ENCODE results near the gene MID1IP1.

The MID1IP1 gene

GRCh38 chrX:38817004-38817703 is 15.9 kb downstream of the MID1IP1 start:
- DNase-seq: no peak

- no peak for DNase-seq
Measured at GRCh38 chrX:38819163-38819562, 17.9 kb downstream of the MID1IP1 start.

- DNase-seq: no peak
Measured at GRCh38 chrX:38819709-38820108, 18.4 kb downstream of the MID1IP1 start.

GRCh38 chrX:38820751-38821150 is 19.5 kb downstream of the MID1IP1 start:
- no peak for DNase-seq

GRCh38 chrX:38824176-38824575 is 22.9 kb downstream of the MID1IP1 start:
- DNase-seq: no peak

- no peak for DNase-seq
Measured at GRCh38 chrX:38831949-38832348, 30.7 kb downstream of the MID1IP1 start.

GRCh38 chrX:38837389-38837788 is 36.1 kb downstream of the MID1IP1 start:
- no peak for DNase-seq

GRCh38 chrX:38839277-38839676 is 38.0 kb downstream of the MID1IP1 start:
- DNase-seq: no peak

- no peak for DNase-seq
Measured at GRCh38 chrX:38839944-38840343, 38.7 kb downstream of the MID1IP1 start.

GRCh38 chrX:38841750-38842149 is 40.5 kb downstream of the MID1IP1 start:
- DNase-seq: no peak

GRCh38 chrX:38845426-38845825 is 44.2 kb downstream of the MID1IP1 start:
- no peak for DNase-seq

GRCh38 chrX:38847206-38847902 is 46.1 kb downstream of the MID1IP1 start:
- no peak for DNase-seq

GRCh38 chrX:38847903-38848230 is 46.6 kb downstream of the MID1IP1 start:
- DNase-seq: no peak

GRCh38 chrX:38848671-38849455 is 47.6 kb downstream of the MID1IP1 start:
- DNase-seq: no peak

GRCh38 chrX:38850807-38851544 is 49.7 kb downstream of the MID1IP1 start:
- no peak for DNase-seq

- DNase-seq: no peak
Measured at GRCh38 chrX:38854305-38854704, 53.0 kb downstream of the MID1IP1 start.

All from COR-L47 (cell line).